22Rv1 (cell line): ENCODE data around the gene ARAP1.

ENCODE experiments used
- ZFX ChIP-seq: fragments of 450-650 bp; IDR thresholded peaks from 2 replicates; pipeline ENCODE4 v1.6.1; 2017; ENCODE audit warnings: antibody characterized with exemption, borderline replicate concordance
- TF ChIP-seq, protein P1 (sequence below): fragments of 450-650 bp; IDR thresholded peaks from 2 replicates; pipeline ENCODE4 v1.5.1; 2017; ENCODE audit warnings: mild to moderate bottlenecking

DNA sequence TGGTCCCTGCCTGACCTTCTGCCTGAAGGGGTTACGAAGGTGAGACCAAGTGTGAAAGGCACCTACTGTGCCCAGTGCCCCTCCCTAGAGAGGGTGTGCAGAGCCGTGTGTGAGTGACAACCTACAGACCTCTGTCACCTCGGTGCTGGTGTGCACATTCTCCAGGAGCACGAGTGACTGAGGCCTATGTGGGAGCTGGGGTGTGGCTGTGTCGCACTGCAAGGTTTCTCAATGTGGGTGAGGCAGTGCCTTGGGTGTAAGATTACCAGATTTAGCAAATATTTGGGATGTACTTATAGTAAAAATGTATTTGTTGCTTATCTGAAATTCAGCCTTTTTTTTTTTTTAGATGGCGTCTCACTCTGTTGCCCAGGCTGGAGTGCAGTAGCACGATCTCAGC, 36.0 kb upstream of the ARAP1 start:
- TF ChIP-seq, protein P1, sequence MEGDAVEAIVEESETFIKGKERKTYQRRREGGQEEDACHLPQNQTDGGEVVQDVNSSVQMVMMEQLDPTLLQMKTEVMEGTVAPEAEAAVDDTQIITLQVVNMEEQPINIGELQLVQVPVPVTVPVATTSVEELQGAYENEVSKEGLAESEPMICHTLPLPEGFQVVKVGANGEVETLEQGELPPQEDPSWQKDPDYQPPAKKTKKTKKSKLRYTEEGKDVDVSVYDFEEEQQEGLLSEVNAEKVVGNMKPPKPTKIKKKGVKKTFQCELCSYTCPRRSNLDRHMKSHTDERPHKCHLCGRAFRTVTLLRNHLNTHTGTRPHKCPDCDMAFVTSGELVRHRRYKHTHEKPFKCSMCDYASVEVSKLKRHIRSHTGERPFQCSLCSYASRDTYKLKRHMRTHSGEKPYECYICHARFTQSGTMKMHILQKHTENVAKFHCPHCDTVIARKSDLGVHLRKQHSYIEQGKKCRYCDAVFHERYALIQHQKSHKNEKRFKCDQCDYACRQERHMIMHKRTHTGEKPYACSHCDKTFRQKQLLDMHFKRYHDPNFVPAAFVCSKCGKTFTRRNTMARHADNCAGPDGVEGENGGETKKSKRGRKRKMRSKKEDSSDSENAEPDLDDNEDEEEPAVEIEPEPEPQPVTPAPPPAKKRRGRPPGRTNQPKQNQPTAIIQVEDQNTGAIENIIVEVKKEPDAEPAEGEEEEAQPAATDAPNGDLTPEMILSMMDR = no peak
- TF ChIP-seq ZFX = no peak
